ENCODE results near the gene SRRM3. TPM values are rescaled to one million over a fixed set of nuclear protein-coding genes. Genes with fewer than 3 reads are reported as not detected.

Gene SRRM3
- total and polyA plus RNA-seq, 9 of the 15 experiments (the other 6 are each of a cell fraction or from before 2014, with no cell fraction given): 0.04 to 0.91 (median 0.46) TPM; not detected in 2

DNA sequence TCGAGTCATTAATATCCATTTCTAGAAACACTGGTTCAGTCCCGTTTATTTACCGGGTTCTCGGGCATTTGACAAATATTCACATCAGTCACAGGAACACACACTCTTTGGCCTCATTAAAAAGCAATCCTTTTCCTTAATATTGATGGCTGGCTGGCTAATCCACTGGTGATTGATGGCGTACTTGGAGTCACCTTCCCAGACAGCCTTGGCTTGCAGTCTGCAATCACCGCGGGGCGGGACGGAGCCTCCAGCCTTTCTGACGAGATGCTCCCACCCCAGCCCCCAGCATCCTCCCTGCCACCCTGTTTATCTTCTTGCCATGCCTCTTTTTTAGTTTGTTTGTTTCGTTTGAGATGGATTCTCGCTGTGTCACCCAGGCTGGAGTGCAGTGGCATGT lies 36.6 kb downstream of the SRRM3 start:
- BruUV-seq (replicated peaks): no TSS peak
- Histone ChIP-seq H3K27me3 (ENCODE audit: control insufficient read depth in 2 of 2, insufficient read depth in 2 of 2, low read length in 2 of 2) (peaks cover 14 to 44% of the 10 kb centered on the region in 2 experiments; a peak in 4 of 5 replicates), H4K20me1 (replicated peaks; ENCODE audit: control insufficient read depth, insufficient read depth, low read length) (peaks cover 5% of the 10 kb centered on the region; the same call in 1 of the 2 replicates), H3K4me3 (no peak overlapping the region), H3K9ac (ENCODE audit: insufficient read depth in 1 of 2, low read depth in 2 of 2, low read length in 2 of 2) (no peak overlapping the region), H3K9me3 (replicated peaks; ENCODE audit: control insufficient read depth, insufficient read depth, low read depth, low read length) (no peaks in the 10 kb centered on the region), H3K36me3 (ENCODE audit: control insufficient read depth, insufficient read depth, low read length) (no peaks in the 10 kb centered on the region), H3K4me1 (replicated peaks in 1 of 2; ENCODE audit: control insufficient read depth in 2 of 2, insufficient read depth in 2 of 2, low read length in 2 of 2) (peaks cover 5 to 14% of the 10 kb centered on the region in 2 experiments; a peak in 4 of 5 replicates), H3K4me2 (ENCODE audit: insufficient read depth, low read length) (no peak overlapping the region), H3K9me1 (ENCODE audit: control insufficient read depth, insufficient read depth, low read length) (no peaks in the 10 kb centered on the region), H2AFZ (ENCODE audit: low read depth, low read length) (no peak overlapping the region), H3K79me2 (ENCODE audit: control insufficient read depth, insufficient read depth, low read length) (no peaks in the 10 kb centered on the region), H3K27ac (ENCODE audit: extremely low read depth, low read depth, low read length) (no peak overlapping the region)
- intact Hi-C loops (cut with micrococcal nuclease): no loop called here
- ATAC-seq (no peak), DNase-seq (ENCODE audit: extremely low read depth in 1 of 4, low spot score in 3 of 4) (peak in 1 of 4 experiments; percentile 5), FAIRE-seq (no peak)
- in situ Hi-C loops (cut with MboI): no loop called here
- 0% methylated on average over 12 of the region's 12 CpGs for WGBS (ENCODE audit: insufficient coverage, low coverage, missing lambda C conversion rate)
- CTCF ChIA-PET (ENCODE audit: low intra/inter-chr PET ratio): no interaction called here
- POLR2A ChIA-PET: interaction anchor here (0.6 kb wide), 2 partner anchors 21 to 192 kb away, joined by 3 read pairs; no protein-coding TSS in a partner anchor
- TF ChIP-seq GTF2E2 (tag; IDR thresholded peaks at IDR 0.05): no peak
- TF ChIP-seq NCOA6 (IDR thresholded peaks at IDR 0.05): no peak
- TF ChIP-seq, protein P1, sequence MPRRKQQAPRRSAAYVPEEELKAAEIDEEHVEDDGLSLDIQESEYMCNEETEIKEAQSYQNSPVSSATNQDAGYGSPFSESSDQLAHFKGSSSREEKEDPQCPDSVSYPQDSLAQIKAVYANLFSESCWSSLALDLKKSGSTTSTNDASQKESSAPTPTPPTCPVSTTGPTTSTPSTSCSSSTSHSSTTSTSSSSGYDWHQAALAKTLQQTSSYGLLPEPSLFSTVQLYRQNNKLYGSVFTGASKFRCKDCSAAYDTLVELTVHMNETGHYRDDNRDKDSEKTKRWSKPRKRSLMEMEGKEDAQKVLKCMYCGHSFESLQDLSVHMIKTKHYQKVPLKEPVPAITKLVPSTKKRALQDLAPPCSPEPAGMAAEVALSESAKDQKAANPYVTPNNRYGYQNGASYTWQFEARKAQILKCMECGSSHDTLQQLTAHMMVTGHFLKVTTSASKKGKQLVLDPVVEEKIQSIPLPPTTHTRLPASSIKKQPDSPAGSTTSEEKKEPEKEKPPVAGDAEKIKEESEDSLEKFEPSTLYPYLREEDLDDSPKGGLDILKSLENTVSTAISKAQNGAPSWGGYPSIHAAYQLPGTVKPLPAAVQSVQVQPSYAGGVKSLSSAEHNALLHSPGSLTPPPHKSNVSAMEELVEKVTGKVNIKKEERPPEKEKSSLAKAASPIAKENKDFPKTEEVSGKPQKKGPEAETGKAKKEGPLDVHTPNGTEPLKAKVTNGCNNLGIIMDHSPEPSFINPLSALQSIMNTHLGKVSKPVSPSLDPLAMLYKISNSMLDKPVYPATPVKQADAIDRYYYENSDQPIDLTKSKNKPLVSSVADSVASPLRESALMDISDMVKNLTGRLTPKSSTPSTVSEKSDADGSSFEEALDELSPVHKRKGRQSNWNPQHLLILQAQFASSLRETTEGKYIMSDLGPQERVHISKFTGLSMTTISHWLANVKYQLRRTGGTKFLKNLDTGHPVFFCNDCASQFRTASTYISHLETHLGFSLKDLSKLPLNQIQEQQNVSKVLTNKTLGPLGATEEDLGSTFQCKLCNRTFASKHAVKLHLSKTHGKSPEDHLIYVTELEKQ (CRISPR knock-in tag; IDR thresholded peaks at IDR 0.05): no peak
- no peak for TF ChIP-seq EWSR1 (IDR thresholded peaks at IDR 0.05; ENCODE audit: borderline replicate concordance, low read depth, partially characterized antibody)
- TF ChIP-seq, protein P2, sequence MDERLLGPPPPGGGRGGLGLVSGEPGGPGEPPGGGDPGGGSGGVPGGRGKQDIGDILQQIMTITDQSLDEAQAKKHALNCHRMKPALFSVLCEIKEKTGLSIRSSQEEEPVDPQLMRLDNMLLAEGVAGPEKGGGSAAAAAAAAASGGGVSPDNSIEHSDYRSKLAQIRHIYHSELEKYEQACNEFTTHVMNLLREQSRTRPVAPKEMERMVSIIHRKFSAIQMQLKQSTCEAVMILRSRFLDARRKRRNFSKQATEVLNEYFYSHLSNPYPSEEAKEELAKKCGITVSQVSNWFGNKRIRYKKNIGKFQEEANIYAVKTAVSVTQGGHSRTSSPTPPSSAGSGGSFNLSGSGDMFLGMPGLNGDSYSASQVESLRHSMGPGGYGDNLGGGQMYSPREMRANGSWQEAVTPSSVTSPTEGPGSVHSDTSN (CRISPR knock-in tag; IDR thresholded peaks at IDR 0.05; ENCODE audit: low read depth): no peak
- TF ChIP-seq, protein P2 (tag; conservative IDR thresholded peaks at IDR 0.05; ENCODE audit: low read depth): 0 out of 2 replicates have a peak, but pooled peaks have one; percentile 21

Data from K562 (cell line).